ENCODE data around the gene SPNS3.
A peak's percentile ranks its signal among the peaks of the same experiment; 100 is the strongest.

Gene SPNS3

DNA sequence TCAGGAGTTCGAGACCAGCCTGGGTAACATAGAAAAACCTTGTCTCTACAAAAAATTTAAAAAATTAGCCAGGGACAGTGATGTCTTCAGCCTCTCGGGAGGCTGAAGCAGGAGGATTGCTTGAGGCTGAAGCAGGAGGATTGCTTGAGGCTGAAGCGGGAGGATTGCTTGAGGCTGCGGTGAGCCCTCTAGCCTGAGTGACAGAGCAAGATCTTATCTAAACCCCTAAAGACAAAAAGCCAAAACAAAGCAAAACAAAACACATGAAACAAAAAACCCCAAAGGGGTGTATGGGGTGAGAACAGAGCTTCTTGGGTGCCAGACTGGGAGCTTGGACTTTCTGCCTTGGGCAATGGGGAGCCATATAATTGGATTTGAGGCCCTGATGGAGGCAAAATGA lies 2.6 kb downstream of the SPNS3 start:
- DNase-seq, result no peak

DNA sequence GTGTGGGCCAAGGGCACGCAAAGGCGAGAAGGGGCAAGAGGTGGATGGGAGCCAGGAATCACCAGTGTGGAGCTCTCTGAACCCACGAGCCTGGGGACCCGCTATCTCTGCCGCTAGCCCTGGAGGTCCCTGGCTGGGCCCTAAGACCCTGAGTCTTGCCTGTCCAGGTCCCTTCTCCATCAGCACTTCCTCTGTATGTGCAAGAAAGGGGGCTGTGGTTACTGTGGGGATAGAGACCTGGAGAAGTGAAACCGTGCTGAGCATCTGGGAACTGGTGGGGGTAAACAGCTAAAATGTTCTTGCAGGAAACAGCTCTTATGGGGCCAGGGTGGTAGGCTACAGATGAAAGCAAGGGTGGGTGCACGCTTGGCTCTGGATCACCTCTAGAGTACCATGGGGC lies 3.1 kb downstream of the SPNS3 start:
- no peak for DNase-seq

DNA sequence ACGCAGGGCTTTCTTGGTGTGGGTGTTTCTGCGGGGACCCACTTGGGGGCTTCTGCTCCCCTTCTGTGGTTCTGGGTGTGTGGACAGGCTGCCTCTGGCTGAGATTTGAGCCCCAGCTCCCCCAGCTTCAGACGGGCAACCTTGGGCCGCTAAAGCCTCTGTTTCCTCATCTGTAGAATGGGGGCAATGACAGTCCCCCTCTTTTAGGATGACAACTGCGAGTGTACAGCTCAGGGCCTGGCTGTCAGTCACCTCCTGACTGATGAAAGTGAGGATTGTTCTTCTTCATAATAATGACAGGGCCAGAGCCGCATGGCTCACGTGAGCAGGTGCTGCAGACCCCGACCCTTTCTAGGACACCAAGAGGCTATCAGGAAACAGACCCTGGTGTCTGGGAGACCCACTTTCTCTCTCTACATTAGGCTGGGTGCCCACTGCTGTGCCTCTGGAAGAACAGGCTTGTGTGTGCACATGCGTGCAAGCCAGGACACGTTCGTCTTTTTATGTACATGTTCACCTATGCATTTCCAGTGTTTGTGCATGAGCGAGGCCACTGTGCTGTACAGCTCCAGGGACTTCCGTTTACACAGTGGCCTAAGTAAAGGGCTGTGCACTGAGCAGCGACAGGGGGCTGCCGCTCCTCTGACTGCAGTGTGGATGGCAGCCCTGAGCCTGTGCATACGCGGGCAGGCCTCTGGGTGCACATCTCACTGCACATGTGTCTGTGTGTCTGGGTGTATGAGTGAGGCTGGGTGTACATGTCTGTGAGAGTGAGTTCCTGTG lies 4.6 kb downstream of the SPNS3 start:
- DNase-seq, result no peak

DNA sequence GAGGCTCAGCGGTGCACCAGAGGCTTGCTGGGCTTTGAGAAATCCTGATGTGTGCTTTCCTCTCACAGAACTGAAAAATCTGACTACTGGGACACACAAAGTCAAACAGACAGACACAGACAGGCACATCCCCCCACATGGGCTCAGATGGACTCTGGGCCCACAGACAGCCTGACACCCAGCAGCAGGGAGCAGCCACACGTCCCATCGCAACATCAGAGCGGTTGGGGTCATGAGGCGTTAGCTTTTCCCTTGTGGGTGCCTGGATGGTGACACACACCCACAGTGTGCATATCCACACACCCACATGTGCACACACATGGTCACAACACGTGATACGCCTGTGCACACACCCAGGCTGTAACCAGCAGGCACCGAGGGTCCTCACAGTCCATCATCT lies 6.3 kb downstream of the SPNS3 start:
- no peak for DNase-seq

DNA sequence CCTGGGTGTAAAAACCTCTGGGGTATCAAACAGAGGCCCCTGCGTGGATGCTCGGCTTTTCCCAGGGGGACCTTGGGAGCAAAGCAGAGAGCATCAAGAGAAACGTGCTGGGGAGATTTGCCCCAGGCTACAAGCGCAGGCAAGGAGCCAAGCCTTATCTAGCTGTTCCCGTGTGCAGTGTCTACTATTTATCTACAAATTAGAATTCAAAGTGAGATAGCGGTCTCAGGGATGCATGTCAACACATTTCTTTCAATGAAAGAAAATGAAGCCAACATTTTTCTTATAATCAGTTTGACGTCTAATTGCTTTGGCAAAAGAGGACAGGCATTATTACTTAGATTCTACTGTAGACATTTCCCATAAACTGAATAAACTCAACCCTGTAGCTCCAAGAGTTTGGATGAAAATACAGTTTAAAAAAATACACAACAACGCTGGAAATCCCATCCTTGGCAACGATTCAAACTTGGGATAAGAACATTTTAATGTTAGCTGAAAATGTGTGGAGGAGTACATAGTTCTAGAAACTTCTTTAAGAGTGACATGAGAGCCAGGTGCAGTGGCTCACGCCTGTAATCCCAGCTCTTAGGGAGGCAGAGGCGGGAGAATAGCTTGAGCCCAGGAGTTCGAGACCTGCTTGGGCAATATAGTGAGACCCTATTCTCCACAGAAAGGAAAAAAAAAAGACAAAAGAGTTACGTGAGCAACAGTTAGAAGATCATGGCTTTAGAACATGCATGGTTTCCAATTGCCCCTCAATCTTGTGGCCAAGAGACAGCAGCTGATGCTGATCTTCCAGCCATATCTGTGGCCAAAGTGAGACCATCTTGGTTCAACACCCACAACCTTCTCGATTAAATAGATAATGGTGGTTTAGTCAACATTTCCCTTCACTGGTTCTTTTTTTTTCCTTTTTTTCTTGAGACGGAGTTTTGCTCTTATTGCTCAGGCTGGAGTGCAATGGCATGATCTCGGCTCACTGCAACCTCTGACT lies 7.2 kb downstream of the SPNS3 start:
- DNase-seq, result peak; percentile 78

DNA sequence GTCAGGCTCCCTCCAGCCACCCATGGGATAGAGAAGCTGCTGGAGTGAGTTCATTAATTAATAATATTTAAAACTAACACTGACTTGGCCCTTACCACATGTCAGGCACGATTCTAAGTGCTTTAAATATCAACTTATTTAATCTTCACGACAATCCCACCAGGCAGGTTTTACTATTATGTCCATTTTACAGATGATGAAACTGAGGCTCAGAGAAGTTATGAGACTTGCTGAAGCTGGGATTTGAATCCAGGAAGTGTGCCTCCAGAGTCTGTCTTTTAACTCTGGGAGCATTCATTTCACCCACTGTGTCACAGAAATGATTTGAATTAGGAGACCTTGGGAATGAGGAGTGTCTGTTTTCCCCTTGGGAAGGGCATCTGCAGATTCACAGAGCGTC lies 8.8 kb downstream of the SPNS3 start:
- DNase-seq, result no peak

DNA sequence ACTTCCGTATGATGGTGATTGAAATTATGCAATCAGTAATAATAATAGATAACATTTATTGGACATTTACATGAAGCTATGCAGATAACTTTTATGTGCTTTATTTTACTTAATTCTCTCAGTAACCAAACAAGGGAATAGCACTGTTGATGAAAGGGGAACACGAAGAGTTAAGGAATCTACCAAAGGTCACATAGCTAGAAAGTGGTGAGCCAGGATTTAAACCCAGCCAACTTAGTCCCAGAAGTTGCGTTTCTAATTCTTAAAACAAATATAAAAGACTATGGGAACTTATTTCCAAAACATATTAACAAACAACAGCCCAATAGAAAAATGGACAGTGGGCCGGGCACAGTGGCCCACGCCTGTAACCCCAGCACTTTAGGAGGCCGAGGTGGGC lies 9.7 kb downstream of the SPNS3 start:
- no peak for DNase-seq

DNA sequence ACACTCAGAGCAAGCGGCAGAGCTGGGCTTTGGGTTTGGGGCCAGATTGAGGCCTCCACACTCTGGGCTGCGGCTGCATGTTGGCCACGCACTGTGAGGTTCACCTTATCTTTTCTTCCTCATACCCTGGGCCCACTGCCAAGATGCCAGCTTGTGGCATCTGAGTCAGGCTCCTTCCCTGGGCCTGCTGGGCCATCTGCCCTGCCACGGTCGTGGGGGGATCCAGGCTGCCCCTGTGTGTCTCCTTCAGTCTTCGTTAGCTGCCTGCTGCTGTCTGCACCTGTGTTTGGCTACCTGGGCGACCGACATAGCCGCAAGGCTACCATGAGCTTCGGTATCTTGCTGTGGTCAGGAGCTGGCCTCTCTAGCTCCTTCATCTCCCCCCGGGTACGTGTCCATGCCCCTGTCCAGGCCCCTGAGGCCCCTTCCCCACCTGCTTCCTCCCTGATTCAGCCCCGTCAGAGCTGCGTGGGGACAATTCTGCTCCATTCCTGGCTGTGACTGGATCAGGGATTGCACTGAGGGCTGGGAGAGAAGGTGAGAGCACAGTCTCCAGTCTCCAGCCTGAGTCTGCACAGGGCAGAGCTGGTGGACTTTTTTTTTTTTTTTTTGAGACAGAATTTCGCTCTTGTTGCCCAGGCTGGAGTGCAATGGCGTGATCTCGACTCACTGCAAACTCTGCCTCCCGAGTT lies 11.2 kb downstream of the SPNS3 start:
- DNase-seq, result no peak

DNA sequence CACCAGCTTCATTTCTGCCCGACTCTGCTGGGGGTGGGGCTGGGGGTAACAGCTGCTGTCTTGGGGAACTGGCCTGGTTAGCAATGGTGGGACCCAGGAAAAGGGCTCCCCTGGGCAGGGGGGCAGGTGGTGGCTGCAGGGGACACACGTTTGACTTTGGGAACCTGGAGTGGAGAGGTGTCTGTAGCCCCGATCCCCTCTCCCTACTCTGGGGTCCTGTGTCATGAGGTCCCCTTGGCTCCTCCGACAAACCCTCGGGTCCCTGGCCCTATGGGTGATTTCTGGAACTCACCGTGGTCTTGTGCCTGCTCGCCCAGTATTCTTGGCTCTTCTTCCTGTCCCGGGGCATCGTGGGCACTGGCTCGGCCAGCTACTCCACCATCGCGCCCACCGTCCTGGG lies 12.0 kb downstream of the SPNS3 start:
- no peak for DNase-seq

DNA sequence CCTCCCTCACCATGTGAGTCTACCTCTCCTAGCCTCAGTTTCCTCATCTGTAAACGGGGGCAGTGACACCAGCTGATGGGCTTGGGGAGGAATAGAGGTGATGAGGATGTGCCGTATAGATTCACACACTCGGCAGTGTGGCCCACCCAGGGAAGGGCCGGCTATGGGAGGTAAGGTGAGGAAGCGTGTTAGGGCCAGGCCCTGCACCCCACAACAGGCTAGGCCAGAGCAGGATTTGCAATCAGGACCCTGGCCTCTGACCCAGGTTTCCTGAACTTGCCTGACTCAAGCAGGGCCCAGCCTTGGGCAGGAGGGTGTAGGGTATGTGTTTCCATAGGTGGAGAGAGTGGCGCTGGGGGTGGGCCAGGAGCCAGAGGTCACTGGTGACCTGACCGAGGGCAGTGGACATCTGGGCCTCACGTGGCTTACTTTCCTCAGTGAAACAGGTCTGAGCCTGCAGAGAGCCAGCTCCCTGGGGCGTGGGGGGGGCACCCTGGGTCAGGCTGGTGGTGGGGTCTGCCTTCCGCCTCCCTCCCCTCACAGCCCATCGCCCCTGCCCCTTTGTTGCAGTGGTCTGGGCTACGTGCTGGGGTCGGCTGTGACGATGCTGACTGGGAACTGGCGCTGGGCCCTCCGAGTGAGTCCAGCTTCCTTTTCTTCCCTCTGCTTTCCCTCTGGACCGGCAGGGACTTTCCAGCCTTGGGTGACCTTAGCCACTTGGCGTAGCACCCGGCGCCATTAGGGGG lies 12.8 kb downstream of the SPNS3 start:
- DNase-seq, result no peak

DNA sequence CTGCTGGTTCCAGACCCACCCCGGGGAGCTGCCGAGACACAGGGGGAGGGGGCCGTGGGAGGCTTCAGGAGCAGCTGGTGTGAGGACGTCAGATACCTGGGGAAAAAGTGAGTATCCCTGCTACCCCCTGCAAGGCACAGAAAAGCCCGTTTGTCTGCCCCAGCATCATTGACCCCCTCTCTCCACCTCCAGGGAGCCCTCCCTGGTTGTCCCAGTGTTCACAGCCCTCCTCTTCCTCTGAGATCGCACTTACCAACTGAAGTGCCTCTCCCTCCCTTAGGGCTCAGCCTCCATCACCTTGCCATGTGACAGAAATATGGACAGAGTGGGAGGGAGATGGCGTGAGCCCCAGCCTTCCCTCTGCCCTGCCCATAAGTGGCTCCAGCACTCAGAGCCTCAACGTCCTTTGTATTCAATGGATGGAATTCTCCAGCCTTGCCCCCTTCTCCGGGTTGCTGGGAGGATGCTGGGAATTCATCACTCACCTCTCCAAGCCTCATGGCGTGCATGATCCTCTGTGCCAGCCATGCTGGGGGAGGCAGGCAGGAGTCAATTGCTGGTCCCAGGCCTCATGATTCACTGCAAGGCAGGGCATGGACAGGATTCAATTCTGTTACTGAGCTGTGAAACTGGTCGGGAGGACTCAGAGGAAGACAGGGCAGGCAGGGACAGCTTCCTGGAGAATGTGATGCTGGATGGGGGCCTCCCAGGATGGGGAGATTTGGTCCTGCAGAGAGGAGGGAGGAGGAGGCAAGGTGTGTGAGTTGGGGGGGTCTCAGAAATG lies 14.6 kb downstream of the SPNS3 start:
- no peak for DNase-seq

DNA sequence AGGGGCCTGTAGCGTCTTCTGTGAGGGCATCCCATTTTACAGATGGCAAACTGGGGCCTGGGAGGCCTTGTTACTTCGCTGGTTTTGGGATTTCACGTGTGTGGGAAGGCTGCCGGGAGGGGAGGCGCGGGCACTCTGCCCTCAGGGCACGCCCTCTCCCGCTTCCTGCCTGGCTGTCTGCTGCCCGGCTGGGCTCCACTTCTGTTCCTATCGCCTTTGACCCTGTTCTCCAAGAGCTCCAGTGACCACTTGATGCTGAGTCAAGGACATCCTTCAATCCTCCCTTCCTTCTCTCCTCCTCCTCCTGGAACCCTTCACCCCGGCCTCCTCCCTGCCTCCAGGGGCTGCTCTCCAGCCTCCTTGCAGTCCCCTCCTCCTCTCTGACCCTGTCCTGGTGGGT lies 16.0 kb downstream of the SPNS3 start:
- DNase-seq, result no peak

DNA sequence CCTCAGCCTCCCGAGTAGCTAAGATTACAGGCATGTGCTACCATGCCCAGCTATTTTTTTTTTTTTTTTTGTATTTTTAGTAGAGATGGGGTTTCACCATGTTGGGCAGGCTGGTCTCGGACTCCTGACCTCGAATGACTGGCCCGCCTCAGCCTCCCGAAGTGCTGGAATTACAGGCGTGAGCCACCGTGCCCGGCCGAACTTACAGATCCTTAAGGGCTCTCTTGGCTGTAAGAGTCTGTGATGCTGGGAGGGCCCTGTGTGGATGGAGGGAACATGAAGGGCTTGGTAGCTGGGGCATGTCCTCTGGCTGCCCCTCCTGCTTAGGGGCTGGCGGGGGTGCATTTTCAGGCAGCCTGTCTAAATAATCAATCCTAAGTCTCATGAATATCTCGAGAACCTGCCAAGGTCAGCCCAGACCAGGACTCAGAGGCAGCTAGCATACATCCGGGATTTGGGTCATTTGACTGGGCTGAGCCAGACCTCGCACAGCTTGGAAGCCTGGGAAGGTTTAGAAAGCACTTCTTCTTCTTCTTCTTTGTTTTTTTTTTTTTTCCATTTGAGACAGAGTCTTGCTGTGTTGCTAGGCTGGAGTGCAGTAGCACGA lies 17.1 kb downstream of the SPNS3 start:
- no peak for DNase-seq

DNA sequence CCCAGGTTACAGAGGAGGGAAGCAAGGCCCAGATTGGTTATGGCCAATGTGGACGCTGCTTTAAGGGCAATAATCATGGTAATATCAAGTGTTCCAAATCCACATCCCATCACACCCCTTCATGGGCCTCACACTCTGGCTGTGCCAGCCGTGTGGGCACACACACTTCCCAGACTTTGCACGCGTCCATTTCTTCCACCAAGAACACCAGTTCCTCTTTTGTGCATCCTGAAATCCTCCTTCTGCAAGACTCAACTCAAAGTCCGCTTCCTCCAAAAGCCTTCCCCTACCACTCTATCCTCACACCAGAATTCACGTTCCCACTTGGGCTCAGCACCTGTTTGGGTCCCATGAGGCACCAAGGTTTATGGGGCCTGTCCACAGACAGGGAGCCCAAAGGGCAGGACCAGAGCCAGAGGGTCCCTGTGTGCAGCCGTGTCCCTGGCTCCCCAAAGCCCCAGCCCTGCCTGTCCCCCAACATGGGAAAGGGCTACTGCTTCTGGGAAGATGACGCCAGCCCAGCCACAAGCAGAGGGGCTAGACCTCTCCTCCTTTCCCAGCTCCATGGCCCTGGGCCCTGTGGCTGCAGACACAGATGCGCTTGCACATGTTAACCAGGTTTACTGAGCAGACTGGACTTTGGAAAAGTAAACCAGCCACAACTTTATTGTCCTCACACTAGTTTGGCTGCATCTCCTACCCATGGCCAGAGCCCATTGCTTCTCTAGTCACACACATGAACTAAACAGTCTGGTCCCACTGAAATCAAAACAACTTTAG lies 20.3 kb downstream of the SPNS3 start:
- no peak for DNase-seq

DNA sequence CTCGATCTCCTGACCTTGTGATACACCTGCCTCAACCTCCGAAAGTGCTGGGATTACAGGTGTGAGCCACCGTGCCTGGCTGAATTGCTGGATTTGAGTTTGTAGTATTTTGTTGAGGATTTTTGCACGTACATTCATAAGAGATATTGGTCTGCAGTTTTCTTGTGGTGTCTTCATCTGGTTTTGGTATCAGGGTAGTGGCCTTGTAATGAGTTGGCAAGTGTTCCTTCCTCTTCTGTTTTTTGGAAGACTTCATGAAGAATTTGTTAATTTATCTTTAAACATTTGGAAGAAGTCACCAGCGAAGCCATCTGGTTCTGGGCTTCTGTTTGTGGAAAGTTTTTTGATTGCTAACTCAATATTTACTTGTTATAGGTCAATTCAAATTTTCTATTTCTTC lies 26.9 kb downstream of the SPNS3 start:
- no peak for DNase-seq

DNA sequence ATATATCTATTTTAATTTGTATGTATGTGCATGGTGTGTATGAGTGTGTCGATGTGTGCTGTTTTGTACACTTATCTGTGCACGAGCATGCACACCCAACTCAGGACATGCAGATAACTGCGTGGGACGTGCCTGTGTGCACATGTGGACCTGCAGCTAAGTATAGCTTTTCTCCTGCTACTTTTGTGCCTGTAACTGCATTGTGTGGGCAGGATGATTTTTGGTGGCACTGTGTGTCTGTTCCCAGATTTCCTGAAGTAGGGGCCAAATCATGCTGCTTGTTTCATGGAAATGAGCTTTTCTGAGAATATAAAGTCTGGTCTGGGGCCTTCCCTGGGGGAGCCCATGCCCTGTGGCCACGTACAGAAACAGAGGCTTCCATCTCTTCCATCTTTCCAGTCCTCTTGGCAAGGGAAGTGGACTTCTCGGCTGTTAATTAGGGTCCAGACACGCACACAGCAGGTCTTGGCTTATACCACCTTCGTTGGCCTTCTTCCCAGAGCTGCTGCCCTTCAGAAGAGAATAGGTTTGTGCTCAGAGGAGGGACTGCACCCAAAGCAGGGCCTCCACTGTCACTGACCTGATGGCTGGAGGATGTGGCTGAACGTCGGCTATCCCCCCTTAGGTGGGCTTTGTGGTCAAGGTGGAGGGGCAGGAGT lies 30.2 kb downstream of the SPNS3 start:
- no peak for DNase-seq

DNA sequence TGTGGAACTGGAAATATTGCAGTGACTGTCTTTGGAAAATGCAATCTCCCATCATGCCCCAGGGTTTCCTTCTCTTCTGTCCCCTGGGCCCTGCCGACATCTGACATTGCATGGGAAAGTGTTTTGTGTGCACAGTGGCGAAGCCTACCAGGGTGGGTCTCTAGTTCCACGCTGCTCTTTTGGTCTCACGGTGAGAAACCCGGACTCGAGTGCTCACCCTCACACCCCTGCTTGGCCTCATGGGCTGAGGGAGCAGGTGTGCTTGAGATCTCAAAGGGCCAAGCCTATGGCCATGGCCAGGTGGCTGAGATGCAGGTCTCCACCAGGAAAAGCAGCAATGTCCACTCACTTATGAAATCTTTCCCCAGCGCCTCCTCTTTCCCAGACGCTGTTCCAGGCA lies 32.0 kb downstream of the SPNS3 start:
- DNase-seq, result no peak

DNA sequence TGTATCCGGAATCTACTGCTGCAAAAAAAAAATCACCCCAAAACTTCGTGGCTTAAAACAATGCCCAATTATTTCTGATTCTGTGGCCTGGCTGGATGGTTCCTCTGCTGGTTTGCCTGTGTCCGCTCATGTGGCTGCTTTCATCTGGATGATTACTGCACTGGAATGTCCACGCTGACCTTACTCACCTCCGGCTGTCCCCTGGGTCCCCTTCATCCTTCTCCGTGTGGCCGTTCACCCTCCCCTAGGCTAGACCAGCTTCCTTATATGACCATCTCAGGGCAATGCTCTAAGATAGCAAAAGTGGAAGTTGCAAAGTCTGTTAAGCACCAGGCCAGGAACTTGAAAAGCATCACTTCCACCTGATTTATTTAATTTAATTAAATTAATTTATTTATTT lies 33.5 kb downstream of the SPNS3 start:
- no peak for DNase-seq

DNA sequence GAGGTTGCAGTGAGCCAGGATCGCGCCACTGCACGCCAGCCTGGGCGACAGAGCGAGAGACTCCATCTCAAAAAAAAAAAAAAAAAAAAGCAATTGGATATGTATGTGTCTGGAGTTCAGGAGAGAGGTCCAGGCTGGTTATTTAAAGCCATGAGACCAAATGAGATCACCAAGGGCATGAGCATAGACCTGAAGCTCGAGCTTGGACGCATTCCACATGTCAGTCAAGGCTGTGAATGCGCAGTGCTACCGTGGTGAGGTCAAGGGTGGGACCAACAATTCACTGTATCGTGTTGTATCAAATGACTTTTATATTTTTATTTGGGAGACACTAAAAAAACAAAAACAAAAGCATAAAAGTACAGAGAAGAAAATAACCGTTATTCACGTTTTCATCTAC lies 35.8 kb downstream of the SPNS3 start:
- DNase-seq, result no peak

DNA sequence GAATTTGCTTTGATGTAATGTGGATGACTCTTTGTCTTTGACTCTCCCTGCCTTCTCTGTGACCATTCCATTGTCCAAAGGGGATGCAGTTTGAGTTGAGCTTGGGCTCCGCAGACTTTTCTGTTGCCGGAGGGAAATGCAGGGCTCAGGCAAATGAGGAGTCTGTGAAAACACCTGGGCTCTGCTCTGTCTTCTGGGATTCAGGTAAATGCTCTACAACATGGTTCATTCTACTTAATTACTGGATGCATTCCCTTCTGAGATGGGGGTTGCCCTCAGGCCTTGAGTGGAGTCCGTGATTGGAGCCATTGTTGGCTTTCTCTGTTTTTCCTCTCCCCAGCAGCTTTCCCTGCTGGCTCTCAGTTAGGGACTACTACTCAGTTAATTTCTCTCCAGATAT lies 38.5 kb downstream of the SPNS3 start:
- DNase-seq, result peak; percentile 16
